Activated CD8-positive, alpha-beta T cell treated with anti-CD3 and anti-CD28 coated beads for 36 hours (primary cell): ENCODE data around the gene IMPG2. TPM values are rescaled to one million over a fixed set of nuclear protein-coding genes. Genes with fewer than 3 reads are reported as not detected.

ENCODE experiments used
- ATAC-seq: fragments of 200-7000 bp; cut with Tn5 transposase; one replicate; pipeline ENCODE4 v1.10.0; 2021; ENCODE audit warnings: mild to moderate bottlenecking, moderate library complexity
- CTCF ChIA-PET: fragments of 350-600 bp; sonication (Branson Sonifier 250); formaldehyde crosslinking; loops from one replicate; lab custom pipeline; 2021; ENCODE audit warnings: antibody characterized with exemption; lab: Charles Lee
- POLR2A ChIA-PET: fragments of 350-600 bp; sonication (Branson Sonifier 250); formaldehyde crosslinking; loops from one replicate; lab custom pipeline; 2021; ENCODE audit warnings: antibody characterized with exemption; lab: Charles Lee
- DNase-seq: peaks from one replicate; pipeline ENCODE4 v3.0.0-alpha.2; 2020
- H3K27ac Mint-ChIP-seq: one replicate; pipeline ENCODE4 v1.8.0; 2021; ENCODE audit warnings: mild to moderate bottlenecking, mixed read lengths
- H3K27me3 Mint-ChIP-seq: one replicate; pipeline ENCODE4 v1.8.0; 2021; ENCODE audit warnings: mixed read lengths
- H3K36me3 Mint-ChIP-seq: one replicate; pipeline ENCODE4 v1.8.0; 2021; ENCODE audit warnings: low read depth, mixed read lengths
- H3K4me1 Mint-ChIP-seq: one replicate; pipeline ENCODE4 v1.8.0; 2021; ENCODE audit warnings: low read depth, mixed read lengths
- H3K4me3 Mint-ChIP-seq: one replicate; pipeline ENCODE4 v1.8.0; 2021; ENCODE audit warnings: mild to moderate bottlenecking, moderate library complexity, mixed read lengths
- H3K9me3 Mint-ChIP-seq: one replicate; pipeline ENCODE4 v1.8.0; 2021; ENCODE audit warnings: mixed read lengths
- intact Hi-C: fragments of 100-400 bp; cut with micrococcal nuclease; formaldehyde crosslinking; loops from one replicate; pipeline ENCODE4 v1.10.0; 2022
- total RNA-seq, 2 experiments: library from RNA; stranded (reverse); gene quantifications; one replicate each; pipeline ENCODE4 v1.2.3, GENCODE V29; 2021
- TF ChIP-seq, protein P1 (sequence below): fragments of 200-600 bp; IDR thresholded peaks from one replicate; pipeline ENCODE4 v1.8.0; 2022; ENCODE audit warnings: antibody characterized with exemption, mild to moderate bottlenecking

The IMPG2 gene
- total RNA-seq, 2 experiments from 2014 or later, result 0.13 to 0.14 TPM

DNA sequence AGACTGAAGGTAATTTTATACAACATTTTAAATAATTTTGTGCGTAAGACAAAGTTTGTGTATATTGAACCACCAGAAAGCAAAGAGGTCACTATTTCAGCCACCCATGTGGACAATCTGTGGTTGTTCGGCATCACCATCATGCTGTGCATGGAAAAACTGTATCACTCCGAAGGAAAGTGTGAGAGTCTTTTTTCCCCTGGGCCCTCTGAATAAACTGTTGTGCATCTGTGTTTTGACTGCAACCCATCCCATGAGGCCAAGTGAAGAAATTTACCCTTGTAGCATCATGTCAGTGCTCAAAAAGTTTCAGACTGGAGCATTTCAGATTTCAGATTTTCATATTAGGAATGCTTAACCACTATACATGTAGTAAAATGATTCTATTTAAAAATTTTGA lies 85.3 kb downstream of the IMPG2 start:
- H3K4me3 Mint-ChIP-seq, result no peak overlapping the region
- no peaks in the 10 kb centered on the region for H3K4me1 Mint-ChIP-seq
- DNase-seq, result no peak
- H3K27ac Mint-ChIP-seq, result no peak overlapping the region
- H3K36me3 Mint-ChIP-seq, result no peaks in the 10 kb centered on the region
- TF ChIP-seq, protein P1, sequence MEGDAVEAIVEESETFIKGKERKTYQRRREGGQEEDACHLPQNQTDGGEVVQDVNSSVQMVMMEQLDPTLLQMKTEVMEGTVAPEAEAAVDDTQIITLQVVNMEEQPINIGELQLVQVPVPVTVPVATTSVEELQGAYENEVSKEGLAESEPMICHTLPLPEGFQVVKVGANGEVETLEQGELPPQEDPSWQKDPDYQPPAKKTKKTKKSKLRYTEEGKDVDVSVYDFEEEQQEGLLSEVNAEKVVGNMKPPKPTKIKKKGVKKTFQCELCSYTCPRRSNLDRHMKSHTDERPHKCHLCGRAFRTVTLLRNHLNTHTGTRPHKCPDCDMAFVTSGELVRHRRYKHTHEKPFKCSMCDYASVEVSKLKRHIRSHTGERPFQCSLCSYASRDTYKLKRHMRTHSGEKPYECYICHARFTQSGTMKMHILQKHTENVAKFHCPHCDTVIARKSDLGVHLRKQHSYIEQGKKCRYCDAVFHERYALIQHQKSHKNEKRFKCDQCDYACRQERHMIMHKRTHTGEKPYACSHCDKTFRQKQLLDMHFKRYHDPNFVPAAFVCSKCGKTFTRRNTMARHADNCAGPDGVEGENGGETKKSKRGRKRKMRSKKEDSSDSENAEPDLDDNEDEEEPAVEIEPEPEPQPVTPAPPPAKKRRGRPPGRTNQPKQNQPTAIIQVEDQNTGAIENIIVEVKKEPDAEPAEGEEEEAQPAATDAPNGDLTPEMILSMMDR, result no peak
- ChIA-PET CTCF (no interaction called here), POLR2A (no interaction called here)
- no peaks in the 10 kb centered on the region for H3K9me3 Mint-ChIP-seq
- no peak for ATAC-seq
- H3K27me3 Mint-ChIP-seq, result no peaks in the 10 kb centered on the region
- intact Hi-C loops, result no loop called here

- TF ChIP-seq, protein P1, result no peak
- POLR2A ChIA-PET, result no interaction called here
- Mint-ChIP-seq H3K9me3 (no peaks in the 10 kb centered on the region), H3K36me3 (no peaks in the 10 kb centered on the region), H3K4me1 (no peaks in the 10 kb centered on the region), H3K4me3 (no peak overlapping the region), H3K27me3 (no peaks in the 10 kb centered on the region), H3K27ac (no peak overlapping the region)
- ATAC-seq (no peak), DNase-seq (no peak)
- intact Hi-C loops, result no loop called here
- CTCF ChIA-PET, result no interaction called here
Observed at GRCh38 chr3:101230618-101231017, 89.8 kb downstream of the IMPG2 start.

- ATAC-seq (no peak), DNase-seq (no peak)
- Mint-ChIP-seq H3K9me3 (no peaks in the 10 kb centered on the region), H3K27ac (no peak overlapping the region), H3K4me1 (no peaks in the 10 kb centered on the region), H3K27me3 (no peaks in the 10 kb centered on the region), H3K4me3 (no peak overlapping the region), H3K36me3 (no peaks in the 10 kb centered on the region)
- TF ChIP-seq, protein P1, result no peak
- intact Hi-C loops, result no loop called here
- ChIA-PET CTCF (no interaction called here), POLR2A (no interaction called here)
Observed at GRCh38 chr3:101229681-101230080, 90.7 kb downstream of the IMPG2 start.

DNA sequence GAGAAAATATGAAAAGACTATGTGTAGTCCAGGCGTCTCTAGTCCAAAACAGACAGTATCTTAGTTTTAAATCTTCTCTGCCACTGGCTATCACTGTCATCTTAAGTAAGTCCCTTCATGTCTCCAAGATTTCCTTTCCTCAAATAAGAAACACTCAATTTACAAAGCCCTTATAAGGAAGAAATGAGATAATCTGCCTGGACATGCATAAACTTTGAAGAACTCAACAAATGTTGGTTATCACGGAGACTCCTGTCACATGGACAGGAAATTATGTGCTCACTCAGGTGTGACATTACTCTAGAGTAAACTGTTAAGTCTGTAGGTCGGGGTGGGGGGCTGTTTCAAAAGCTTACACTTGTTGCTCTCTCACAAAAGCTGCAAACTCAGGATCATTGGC lies 91.9 kb downstream of the IMPG2 start:
- TF ChIP-seq, protein P1, result no peak
- intact Hi-C loops, result no loop called here
- no peak for DNase-seq
- Mint-ChIP-seq H3K27me3 (no peaks in the 10 kb centered on the region), H3K36me3 (no peaks in the 10 kb centered on the region), H3K4me3 (no peak overlapping the region), H3K9me3 (no peaks in the 10 kb centered on the region), H3K27ac (no peak overlapping the region), H3K4me1 (no peaks in the 10 kb centered on the region)
- ChIA-PET CTCF (no interaction called here), POLR2A (no interaction called here)
- no peak for ATAC-seq

- ATAC-seq, result no peak
- intact Hi-C loops, result no loop called here
- Mint-ChIP-seq H3K27ac (no peak overlapping the region), H3K4me1 (peaks cover 8% of the 10 kb centered on the region), H3K36me3 (no peaks in the 10 kb centered on the region), H3K27me3 (no peaks in the 10 kb centered on the region), H3K4me3 (no peak overlapping the region), H3K9me3 (no peaks in the 10 kb centered on the region)
- TF ChIP-seq, protein P1, result no peak
- ChIA-PET CTCF (interaction anchor here (1.5 kb wide), 1 partner anchor 155 kb away, joined by 3 read pairs; no protein-coding TSS in a partner anchor), POLR2A (interaction anchor here (0.6 to 0.7 kb wide), 2 partner anchors 179 to 744 kb away, joined by 3 read pairs; no protein-coding TSS in a partner anchor)
- DNase-seq, result no peak
Observed at GRCh38 chr3:101224739-101225138, 95.6 kb downstream of the IMPG2 start.
